Hepatic stellate cell (primary cell): ENCODE measurements around the gene CCNL2.
A peak's percentile ranks its signal among the peaks of the same experiment; 100 is the strongest.
"Not testable (repeated sequence)": the region's sequence is repeated elsewhere in the genome, so short reads cannot be mapped to it uniquely, and the experiment has no call there.

Source experiments
- DNase-seq: peaks from one replicate; pipeline ENCODE4 v3.0.0; 2011; ENCODE audit warnings: low spot score

The CCNL2 gene

DNA sequence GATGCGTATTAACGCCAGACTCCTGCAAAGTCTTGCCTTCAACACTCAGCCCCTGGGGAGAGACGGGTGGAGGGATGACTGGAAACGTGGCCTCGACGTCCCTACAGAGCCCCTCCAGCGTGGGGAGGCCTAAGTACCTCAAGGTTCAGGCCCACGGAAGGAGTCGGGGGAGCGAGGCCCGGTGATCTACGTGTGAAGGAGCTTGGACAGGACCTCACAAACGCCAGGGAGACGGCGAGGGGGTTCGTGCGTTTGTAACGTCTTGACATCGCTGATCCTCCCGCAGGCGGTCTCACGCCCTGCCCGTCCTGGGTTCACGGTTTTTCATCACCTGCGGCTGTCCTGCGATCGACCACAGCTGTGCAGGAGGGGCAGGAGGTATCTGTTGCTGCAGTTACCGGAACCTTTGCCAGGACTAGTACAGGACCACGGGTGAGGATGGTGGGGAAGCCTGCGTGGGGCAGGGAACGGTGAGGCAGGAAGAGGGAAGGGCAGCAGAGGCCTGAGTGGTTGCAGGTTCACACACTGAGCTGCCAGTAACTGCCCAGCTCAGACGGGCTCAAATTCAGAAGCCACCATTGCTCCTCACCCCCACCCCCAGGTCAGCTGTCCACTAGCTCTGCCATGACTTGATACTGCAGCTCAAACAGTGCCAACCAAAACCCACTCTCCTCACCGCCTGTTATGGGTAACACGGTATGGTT is 889 bp upstream of the CCNL2 start:
- DNase-seq, result no peak

DNA sequence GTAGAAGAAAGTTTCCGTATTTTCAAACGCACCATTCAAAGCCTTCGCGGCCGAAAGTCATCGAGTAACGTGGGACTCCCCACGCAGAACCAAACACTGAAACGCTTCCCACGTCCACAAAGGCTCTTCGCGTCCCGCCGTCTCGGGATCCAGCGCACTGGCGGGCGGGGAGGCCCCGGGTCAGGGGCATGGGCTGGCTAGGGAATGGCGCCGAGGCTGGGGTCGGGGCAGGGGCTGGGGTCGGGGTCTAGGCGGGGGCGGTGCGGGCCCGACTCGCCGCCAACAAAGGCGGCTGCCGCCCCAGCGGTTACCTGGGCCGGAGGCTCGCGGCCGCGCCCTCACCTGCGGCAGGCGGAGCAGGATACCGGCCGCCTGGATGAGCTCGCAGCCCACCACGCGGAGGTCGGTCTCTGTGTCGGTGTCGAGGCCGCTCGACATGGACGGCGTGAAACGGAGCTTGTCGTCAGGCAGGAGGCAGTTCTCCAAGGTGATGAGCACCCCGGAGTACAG is 403 bp downstream of the CCNL2 start:
- DNase-seq, result no peak

DNA sequence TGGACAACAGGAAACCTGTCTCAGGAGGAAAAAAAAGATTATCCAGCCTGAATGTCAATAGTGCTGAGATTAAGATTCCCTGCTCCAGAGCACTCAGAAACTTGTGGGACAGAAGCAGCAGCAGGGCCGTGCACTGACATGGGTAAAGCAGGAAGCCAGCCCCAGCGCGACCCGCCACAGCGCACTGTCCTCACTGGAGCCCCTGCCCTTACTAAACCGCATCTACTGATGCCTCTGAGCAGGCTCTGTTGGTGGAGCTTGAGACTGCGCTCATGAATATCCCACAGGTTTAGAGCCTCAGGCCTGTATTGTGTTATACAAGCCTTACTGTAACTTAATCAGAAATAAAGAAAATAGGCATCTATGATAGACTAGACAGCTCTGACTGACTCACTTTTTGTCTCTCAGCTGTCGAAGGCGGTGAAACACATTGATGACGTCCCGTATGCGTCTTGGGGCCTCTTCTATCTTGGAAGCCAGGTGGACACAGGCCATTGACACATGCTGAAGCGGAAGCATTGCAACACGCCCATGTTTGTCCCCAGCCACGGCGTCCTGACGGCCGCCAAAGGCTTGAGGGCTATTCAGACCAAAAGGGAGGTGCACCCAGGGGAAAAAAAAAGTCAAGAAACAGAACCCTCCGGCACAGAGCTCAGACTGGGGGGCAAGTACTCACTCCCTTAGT is 1.2 kb downstream of the CCNL2 start:
- DNase-seq, result no peak

DNA sequence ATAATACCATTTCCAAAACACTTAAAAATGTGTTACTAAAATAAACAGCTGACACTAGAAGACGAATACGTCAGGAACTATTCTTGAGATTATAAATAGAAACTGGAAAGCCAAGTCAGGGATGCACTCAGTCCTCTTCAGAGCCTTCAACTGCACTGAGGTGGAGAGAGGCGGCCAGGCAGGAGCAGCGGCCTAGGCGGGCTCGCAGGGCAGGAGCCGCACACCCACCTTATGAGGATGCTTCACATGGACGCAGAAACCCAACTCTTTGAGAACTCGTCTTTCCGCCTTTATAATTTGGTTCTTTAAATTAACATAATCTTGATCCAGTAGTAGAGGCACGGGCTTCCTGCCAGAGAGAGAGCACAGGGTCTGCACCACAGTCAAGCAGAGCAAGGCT is 4.0 kb downstream of the CCNL2 start:
- DNase-seq, result no peak

DNA sequence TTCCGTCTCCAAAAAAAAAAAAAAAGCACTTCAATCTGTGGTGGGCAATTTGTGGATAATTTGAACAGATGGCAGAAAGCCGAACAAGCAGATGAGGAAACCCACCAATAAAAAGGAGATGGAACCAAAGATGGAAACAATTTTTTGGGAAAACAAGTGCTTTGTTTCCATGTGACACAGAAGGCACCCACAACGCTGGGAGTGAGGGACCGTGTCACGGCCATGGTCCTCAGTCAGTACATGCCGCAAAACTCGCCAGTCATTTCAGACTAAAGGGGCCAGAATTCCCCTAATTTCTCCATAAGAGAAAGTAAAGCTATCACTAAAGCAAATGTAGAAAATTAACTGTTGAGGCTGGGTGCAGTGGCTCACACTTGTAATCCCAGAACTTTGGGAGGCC is 5.0 kb downstream of the CCNL2 start:
- DNase-seq, result no peak

DNA sequence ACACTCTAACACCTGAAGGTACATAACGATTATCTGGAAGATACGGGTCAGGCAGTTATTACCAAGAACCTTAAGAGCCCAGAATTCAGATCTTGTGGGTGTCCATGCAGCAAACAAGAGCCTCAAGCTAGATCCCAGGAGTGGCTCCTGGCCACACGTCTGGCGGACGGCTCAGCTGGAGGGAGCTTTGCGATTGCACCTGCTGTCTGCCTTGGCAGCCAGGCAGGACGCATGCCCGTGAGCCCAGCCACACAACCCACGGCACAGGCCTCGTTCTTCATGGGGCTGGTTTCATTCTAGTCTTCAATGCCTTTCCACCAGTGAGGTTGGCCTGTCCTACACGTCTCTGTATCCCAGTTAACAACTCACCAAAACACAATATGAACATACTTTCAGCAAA is 5.7 kb downstream of the CCNL2 start:
- DNase-seq, result no peak

DNA sequence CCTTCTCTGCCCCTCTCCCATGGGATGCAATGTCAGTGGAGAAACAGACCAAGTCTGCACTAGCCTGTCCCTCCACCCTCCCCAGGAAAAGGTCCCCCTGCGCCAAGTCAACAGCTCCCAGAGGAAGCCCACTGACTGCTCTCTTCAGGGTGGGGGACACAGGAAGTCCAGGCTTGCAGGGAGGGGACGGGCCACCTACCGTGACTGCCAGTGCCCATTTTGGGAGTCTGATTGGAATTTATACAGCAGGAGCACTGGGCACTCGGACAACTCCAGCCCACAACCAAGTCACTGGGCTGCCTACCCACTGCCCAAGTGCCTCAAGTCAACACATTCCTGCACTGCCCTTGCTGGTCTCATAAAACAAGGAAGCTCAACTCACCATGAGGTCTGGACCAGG is 6.1 kb downstream of the CCNL2 start:
- DNase-seq, result no peak

DNA sequence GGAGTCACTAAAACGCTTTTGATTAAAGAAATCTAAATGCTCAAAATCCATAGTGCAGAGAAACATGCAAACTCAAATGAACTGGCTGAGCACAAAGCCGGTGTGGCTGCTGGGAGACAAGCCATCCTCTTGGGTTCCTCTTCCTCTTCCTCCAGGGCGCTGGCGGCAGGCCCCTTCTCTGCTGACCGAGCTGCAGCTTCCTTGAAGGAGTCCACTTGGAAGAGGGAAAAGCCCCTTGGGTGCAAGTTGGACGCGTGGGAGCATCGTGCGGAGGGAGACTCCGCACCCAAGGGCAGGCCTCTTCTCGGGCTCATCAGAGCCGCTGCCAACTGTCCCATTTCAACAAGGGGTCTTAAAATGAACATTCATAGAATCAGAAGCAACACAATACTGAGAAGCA is 7.9 kb downstream of the CCNL2 start:
- DNase-seq, result no peak

DNA sequence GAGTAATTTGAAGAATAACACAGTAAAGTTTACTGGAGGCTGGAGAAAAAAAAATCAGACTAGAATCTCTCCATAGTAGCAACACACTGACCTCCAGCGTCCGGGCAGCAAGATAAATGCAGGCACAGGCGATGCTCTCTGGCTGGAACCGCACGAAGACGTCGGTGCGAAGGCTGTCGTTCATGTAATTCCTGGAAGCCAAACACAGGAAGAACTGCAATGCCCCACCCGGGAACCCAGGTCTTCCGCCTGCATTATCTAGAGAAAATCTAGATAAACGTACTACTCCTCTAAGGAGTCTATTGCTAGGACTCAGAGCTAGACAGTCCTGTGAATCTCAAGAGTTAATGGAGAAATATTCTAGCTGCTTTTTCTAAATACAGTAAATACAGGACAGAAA is 8.5 kb downstream of the CCNL2 start:
- DNase-seq, result no peak

DNA sequence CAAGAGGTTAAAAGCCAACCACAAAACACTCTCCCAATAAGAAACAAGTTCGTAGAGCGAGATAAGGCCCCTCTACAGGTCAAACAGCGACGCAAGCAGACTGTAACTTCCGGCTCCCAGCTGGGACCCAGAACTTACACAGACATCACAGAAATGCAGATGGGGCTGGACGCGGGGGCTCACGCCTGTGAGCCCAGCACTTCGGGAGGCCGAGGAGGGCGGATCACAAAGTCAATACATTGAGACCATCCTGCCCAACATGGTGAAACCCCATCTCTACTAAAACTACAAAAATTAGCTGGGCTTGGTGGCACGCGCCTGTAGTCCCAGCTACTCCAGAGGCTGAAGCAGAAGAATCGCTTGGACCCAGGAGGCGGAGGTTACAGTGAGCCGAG is 11.1 kb downstream of the CCNL2 start:
- DNase-seq, result no peak

DNA sequence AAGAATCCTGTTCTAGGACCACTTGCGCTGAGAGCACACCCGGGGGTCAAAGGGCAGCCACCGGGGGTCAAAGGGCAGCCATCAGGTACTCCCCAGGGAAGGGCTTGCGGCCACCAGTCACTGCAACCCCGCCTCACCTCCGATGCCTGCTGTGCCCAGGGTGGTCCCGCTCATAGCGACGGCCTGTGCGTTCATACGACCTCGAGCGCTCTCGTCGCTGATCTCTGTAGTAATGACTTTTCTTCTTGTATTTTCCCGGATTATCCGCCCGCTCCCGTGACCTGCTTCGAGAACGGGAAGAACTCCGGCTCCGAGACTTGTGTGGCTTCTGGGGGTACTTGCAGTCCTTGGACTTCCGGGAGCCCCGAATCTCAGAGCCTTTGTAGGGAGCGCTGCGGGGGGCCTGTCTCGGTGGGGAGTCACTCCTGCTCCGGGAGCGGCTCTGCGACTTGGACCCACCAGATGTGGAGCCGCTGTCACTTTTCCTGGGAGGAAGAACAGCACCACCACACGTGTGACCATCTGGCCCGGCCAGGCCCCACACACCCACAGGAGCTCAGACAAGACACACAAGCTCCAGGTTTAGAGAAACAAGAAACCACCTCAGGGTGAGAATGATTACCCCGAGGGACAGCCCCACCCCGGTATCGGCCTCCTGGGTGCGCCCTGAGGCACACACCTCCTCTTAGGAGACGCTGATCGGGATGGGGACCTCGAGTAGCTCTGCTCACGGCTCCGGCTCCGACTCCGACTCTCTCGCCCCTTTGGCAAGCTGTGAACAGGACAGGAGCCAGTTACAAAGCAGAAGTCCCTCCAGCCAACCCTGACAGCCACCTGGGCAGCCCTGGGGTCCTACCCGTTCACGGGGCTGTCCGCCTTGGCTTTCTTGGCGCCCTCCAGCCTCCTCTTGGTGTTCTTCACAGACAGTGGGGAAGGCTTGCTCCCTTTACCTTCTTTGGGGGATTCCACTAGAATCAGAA is 11.7 kb downstream of the CCNL2 start:
- DNase-seq, result no peak

DNA sequence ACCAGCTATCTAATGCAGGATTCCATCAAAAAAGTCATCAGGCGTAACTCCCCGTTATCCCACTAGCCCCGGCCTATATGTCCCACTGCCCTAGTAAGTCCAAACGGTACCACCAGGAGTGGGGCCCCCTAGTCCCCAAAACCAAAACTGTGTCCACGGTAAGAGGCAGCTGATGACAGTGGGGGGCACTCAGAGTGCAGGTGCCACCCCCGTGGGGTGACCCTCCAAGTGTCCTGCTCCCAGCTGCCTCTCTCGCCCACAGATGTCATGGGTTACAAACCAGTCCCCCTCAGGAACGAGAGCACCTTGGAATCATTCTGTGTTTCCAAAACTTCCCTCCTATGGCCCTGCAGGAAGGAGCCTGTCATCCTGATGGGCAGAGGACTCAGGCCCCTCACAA is 13.2 kb downstream of the CCNL2 start:
- no peak for DNase-seq

DNA sequence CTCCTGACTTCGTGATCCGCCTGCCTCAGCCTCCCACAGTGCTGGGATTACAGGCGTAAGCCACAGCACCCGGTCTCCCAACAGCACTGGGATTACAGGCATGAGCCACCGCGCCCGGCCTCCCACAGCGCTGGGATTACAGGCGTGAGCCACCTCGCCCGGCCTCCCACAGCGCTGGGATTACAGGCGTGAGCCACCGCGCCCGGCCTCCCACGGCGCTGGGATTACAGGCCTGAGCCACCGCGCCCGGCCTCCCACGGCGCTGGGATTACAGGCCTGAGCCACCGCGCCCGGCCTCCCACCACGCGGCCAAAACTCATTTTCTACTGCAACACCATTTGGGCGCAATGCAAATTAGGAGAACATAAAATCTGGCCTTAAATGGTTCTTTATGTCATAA is 13.8 kb downstream of the CCNL2 start:
- not testable (repeated sequence) for DNase-seq

DNA sequence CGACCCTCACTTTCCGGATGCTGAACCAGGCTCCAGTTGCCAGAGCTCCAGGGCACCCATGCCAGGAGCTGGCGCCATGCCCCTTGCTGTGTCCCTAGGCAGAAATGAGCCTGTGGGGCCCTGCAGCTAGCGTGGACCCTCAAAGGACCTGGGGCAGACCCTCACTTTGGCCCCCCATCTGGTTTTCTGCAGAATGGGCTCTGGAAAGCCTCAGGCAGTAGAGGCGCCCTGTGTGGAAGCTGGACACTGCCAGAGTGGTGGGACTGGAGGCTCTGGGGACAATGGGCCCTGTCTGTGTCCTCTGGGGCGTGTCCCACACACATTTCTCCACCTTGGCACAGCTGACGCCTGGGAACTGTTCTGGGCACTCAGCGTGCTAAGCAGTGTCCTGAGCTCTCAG is 17.8 kb downstream of the CCNL2 start:
- DNase-seq, result no peak

DNA sequence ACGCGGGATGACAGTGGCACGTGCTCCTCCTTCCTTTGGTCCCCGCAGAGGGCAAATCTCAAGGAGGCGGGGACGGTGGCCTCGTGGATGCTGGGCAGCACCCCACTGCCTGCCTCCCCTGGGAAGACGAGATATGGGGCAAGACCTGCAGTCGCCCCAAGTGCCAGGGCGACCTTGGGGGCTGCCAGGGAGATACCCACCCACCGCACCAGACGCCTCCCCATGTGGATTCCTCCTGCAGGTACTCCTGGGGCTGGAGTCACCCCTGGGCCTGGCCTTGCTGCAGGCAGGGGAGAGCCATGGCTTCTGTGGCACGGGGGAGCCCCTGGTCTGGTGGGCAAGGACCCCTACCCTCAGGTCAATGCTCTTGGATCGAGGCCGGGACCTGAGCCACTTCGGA is 18.3 kb downstream of the CCNL2 start:
- DNase-seq, result no peak

DNA sequence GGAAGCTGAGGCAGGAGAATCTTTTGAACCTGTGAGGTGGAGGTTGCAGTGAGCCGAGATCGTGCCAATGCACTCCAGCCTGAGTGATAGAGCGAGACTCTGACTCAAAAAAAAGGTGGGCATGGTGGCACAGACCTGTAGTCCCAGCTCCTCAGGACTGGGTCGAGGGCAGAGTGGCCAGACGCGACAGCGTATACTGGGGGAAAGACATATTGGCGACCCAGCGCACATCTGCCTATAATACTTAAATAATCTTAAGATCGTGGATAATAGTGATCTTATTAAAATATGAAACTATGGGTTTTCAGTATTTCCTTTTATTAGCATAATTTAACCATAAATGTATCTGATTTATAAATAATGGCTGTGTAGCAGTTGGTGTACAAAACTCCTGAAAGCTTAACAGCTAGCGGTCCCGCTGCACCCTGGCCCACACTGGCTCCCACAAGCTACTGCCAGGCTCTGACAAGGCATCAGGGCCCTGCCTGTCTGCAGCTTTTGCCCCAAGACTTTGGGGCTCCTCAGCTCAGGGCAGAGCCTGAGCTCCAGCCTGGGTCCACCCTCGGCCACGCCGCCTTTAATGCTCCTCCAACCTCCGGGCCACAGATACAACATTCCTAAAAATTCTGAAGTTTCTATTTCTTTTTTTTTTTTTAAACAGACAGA is 21.5 kb downstream of the CCNL2 start:
- DNase-seq, result no peak

DNA sequence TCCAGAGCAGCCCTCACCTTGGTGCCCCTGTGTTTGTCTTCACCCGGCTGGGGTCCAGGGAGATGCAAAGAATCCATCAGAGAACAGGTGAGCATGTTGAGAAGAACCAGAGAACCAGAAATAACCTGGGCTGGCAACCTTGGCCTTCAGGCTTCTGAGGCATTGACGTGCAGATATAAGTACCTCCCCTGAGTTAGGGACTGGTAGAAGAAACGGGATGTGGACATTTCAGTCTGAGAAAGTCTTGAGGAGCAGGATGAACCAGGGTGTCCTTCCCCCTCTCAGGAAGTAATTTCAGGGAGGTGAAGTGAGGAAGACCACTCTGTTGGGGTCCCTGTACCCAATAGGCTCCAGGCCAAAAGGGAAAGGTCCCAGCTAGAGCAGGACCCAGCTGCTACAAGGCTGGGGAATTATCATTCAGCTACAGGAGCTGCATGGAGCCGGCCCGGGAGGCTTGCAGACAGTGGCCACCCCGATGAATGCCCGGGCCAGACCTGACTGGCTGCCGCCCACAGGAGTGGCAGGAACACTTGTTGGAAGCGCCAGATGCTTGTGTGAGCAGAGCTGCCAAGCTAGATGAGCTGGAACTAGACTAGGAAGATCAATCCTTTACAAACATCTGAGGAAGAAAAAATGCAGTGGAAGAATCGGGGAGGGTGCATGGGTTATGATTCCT is 22.4 kb downstream of the CCNL2 start:
- no peak for DNase-seq

DNA sequence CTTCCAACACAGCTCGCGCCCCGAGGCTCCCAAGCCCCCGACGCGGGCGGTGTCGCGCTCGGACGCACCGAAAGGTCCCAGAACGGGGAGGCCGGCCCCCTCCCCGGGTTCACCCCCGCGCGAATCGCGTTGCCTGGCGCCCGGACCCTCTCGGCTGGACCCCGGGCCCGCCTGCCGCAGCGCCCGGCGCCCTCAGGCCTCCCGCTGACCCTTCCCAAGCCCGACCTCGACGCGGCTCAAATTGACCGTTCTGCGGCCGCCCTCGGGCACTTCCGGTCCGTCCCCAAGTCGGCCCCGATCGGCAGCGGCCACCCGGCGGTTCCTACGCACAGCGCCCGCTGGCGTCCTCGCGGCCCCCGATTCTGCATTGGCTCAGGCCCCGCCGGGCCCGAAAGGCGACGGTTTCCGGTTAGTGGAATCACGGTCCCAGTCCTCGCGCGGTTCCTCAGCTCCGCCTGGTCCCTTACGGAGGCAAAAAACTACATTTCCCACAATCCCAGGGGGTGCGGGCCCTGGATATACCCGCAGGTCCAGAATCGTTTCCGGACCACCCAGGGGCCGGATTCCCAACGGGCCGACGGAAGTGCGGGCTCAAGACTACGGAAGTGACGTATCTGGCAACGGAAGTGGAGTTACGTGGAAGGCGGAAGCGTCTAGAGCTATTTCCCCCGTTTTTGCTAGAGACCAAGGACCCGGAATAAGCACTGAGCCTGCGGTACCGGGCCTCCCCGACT is 24.0 kb downstream of the CCNL2 start, which contains the start of gene AURKAIP1:
TSS of gene AURKAIP1 (minus strand) at position 279 of the 734 bp plus-strand sequence. CDS start 451 bp downstream, outside the sequence.
- DNase-seq, result peak; percentile 99

DNA sequence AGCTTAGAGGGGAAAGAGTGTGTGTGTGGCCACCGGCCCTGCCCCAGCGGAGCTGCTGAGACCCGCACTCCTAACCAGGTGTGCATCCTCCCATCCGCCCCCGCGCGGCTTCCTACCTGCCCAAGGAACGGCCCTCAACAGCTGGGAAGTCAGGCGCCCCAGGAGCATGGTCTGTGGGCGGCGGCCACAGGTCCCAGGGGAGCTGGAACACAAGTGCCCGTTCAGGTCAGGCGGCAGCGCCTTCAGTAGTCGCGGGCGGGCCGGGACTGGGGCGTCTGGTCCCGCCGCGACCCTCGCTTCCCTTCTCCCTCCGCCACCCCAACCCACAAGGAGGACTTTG is 24.6 kb downstream of the CCNL2 start:
- no peak for DNase-seq

DNA sequence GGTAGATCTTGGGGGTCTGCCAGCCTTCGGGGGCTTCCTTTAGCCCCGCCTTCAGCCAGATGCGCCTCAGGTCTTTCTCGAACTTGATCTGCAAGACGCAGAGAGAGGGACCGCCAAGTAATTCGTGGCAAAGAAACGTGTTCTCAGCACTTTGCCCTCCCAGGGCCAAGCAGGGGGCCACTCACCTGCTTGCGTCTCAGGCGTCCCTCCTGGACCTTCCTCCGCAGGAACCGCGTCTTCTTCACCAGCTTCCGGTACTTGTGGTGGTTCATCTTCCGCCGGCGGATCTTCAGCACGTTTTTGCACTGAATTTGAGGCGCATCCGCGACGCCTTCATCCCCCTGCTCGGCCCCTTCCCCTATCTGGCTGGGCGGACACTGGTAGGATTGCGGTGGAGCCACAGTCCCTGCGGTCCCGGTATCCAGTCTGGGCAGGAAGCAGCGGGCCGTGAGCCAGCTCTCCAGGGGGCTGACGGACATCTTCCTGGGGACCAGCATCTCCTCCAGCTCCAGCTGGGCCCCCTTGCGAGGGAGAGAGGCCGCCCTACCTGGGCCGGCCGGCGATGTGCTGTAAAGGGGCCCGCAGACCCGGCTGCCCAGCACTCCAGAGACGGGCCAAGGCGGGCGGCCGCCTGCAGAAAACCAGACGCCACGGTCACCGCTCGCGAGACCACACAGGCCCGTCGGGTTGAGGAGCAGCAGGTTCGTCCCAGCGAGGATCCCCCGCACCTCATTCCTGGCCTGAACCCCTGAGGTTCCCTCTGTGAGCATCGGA is 25.1 kb downstream of the CCNL2 start:
- no peak for DNase-seq
